ENCODE measurements around the gene B3GNT2.
A peak's percentile ranks its signal among the peaks of the same experiment; 100 is the strongest.
"Not testable (repeated sequence)": the region's sequence is repeated elsewhere in the genome, so short reads cannot be mapped to it uniquely, and the experiment has no call there.

Gene B3GNT2

DNA sequence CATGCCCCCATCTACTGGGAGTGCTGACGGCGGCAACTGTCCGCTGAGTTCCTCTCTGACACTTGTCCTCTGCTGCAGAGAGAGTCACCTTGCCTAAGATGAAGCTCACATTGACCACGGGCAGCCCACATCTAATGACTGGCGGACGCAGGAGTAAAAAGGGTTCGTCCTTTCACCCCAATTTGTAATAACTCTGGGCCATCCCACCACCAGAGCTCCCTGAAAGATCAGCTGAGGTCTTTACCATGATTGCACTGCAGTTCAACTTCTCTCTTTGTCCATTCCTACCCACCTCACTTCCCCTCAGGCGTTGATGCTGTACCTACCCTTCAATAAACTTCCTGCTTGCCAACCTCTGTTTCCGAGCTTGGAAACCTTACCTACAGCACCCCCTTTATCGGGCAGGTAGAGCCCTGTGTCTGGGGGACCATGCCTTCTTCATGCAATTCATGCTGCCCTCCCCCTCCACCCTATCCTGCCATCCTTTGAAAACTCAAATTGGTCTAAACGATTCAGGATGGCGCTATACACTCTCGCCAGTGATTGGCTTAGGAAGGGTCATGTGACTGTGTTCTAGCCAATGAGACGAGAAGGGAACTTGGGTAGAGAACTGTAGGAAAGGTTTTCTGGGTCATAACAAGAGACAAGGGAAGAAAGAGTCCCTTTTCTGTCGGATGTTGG lies 10.3 kb upstream of the B3GNT2 start:
- DNase-seq = no peak

- no peak for DNase-seq
Observed at GRCh38 chr2:62186156-62186905, 9.6 kb upstream of the B3GNT2 start.

- DNase-seq = no peak
Observed at GRCh38 chr2:62187246-62187645, 8.7 kb upstream of the B3GNT2 start.

GRCh38 chr2:62188416-62188815 lies 7.5 kb upstream of the B3GNT2 start:
- DNase-seq = no peak

DNA sequence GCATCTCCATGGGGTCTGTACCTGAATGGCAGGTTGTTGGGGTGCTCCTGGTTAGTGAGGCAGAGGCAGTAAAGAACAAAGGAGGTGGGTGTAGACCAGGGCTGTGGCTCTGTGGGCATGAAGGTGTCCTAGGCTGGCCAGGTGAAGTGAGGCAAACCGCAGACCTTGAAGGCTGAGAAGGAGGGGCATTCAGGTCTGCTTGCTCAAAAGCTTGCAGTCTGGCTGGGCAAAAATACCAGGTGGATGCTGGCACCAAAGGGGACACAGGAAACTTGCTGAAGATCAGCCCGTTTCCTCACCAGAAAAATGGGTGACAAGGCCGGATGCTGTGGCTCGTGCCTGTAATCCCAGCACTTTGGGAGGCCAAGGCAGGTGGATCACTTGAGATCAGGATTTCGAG lies 6.7 kb upstream of the B3GNT2 start:
- no peak for DNase-seq

DNA sequence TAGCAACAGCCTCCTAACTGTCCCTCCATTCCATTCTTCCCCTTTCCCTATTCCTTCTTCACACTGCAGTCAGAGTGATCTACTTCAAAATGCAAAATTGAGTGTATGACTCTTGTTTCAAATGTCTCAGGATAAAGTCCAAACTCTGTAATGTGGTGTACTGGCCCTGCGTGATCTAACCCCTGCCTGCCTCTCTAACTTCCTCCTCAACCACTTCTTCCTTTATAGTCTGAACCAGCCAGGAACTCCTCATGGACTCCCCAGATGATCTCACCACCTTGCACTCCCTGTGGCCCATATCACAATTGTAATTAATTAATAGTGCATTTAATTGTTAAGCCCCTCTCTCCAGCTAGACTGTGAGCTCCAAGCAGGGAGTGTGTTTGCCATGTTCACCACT lies 3.1 kb upstream of the B3GNT2 start:
- no peak for DNase-seq

- DNase-seq = no peak
Observed at GRCh38 chr2:62194558-62195420, 1.1 kb upstream of the B3GNT2 start.

DNA sequence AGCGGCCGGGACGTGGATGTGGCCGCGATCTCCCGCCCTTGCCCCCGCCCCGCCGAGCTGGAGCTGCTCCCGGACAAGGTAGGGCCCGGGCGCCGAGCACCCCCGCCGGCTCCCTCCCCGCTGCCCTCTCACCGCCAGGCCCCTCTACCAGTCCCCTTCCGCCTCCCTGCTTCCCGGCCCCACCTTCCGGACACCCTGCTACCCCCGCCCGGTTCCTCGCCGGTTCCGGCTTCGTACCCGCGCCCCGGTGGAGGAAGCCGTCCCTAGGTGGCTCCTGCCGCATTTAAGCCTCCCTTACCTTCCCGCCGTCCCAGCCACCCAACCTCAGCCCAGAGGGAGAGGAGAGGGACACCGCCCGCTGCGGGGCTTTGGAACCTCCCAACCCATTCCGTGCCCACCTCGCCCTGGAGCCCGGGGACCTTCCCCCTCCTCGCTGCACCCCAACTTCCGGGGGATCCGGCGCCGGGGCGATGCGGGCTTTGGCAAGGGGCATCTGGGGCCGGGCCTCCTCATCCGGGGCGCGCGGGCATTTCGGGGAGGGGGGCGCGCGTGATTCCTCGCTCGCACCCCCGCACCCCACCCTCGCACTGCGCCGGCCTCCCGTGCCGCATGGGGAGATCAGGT lies 475 bp downstream of the B3GNT2 start:
- peak; percentile 66 to 68 for DNase-seq

- DNase-seq = peak; percentile 39 to 41
Observed at GRCh38 chr2:62197011-62197924, 1.4 kb downstream of the B3GNT2 start.

DNA sequence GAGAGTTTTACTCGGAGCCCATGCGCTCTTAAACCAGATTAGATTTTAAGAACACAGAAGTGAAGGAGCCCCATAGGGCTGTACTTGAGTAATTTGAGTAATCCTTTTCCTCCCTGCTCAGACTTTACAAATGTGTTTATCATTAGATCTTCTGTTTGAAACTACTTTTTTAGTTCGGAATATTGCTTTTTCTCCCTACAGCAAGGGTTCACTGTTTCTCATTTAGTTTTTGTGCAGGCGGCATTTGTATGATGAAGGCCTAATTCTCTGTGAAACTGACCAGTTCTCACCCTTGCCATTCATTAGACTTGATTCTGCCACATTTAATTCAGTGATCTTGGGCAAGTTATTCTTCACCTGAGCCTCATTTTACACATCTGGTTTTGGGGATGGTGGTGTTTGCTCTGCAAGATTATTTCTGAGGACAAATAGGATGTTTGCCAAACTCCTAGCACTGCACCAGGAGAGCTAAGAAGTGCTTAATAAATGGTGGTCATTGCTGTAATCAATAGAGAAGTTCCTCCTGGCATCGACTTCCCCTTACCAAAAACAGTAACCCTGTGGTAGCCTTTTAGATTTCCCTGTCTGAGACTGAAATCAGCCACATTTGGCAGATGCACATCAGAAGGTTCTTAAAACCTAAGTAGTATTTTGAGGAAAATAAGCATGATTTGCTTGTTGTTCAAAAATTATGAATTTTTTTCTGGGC lies 2.2 kb downstream of the B3GNT2 start:
- DNase-seq = no peak

GRCh38 chr2:62198854-62199253 lies 2.9 kb downstream of the B3GNT2 start:
- DNase-seq = not testable (repeated sequence)

GRCh38 chr2:62199392-62200125 lies 3.6 kb downstream of the B3GNT2 start:
- no peak for DNase-seq

DNA sequence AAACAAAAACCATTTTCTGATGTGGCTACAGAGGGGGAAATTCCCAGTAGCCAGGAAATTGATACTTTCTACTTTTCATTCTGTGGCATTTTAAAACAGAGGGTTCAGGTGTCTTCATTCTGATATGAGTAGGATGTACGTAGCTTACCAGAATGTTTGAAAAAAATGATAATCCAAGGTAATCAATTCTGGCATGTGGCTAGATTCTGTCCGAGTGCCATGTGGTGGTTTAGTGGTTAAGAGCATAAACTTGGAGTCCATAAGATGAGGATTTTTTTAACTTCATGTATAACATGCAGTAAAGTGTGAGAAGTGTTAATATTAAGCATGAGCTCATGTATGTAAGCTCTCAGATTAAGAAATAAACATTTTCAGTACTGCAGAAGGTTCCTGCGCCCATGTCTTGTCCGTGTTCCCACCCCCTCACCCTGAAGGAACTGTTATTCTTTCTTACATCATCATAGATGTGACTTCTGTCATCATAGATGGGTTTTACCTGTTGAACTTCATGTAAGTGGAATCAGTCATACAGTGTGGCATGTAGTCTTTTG lies 4.5 kb downstream of the B3GNT2 start:
- DNase-seq = no peak

GRCh38 chr2:62200868-62201267 lies 5.0 kb downstream of the B3GNT2 start:
- no peak for DNase-seq

DNA sequence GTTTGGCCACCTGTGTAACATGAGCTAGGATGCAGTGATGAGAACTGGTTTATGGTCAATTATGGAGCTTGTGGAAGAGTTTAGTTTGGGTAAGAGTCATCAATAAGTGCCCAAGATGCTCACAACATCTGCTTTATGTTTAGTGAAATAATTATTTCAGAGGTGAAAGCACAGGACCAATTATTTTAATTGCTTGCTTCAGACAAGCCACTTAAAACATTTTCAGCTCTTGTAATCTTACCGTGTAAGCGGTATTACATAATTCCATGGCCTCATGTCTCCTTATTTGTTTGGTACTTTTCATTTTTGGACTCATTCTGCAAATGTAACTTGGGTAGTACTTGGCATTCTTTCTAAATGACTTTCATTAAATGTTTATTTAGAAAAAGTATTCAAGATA lies 5.4 kb downstream of the B3GNT2 start:
- no peak for DNase-seq

- no peak for DNase-seq
Observed at GRCh38 chr2:62202019-62202722, 6.3 kb downstream of the B3GNT2 start.

- DNase-seq = no peak
Observed at GRCh38 chr2:62202729-62203128, 6.8 kb downstream of the B3GNT2 start.

DNA sequence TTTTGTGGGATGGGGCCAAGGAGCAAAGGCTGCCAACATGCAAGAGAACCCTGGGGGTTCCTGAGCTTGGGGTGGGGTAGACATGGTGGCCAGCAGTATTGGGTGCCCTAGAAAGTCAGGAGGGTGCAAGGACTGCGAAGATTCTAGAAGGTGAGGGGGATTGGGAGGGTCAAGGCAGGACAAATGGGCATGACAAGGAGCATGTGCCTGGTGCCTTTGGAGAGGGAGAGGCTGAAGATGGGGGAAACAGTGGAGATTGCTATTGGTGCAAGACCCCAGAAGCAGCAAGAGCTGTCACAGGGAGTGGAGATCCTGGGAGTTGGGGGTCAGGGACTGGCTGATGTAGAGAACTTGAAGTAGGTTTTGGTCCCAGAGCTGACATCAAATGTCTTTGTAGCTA lies 7.5 kb downstream of the B3GNT2 start:
- no peak for DNase-seq

DNA sequence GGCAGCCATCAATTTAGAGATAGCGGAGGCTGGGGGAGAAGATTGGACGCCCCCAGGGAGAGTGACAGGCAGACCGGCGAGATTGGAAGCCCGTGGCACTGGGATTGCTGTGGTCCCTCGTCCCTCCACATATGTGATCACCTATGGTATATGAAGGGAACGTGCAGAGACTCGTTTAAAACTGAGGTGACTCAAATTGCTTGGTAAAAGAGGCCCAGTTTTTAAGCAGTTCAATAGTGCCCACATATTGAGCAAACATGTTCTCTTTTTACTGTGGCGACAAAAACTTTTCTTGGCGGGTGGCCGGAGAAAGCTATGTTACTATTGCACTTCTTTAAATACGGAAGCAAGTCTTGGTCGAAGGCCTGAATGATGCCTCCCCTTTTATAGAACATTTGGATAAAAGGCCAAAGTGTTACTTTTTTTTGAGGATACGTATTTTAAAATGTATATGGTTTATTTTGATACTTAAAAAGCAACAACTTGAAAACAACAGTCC lies 9.1 kb downstream of the B3GNT2 start:
- no peak for DNase-seq
